SK-N-SH (cell line): Measurements from ENCODE around the gene CPED1. TPM values are rescaled to one million over a fixed set of nuclear protein-coding genes. Genes with fewer than 3 reads are reported as not detected.
A peak's percentile ranks its signal among the peaks of the same experiment; 100 is the strongest.

Experiments
- CTCF ChIA-PET: fragments of 300-600, 350-600 bp; formaldehyde crosslinking; extraction: SDS; loops from one replicate; lab custom pipeline; 2021; lab: Yijun Ruan, JAX
- POLR2A ChIA-PET: fragments of 350-600 bp; sonication (Branson Sonifier 250); formaldehyde crosslinking; extraction: SDS; loops from one replicate; lab custom pipeline; 2020; ENCODE audit warnings: antibody characterized with exemption, inconsistent platforms; lab: Yijun Ruan, JAX
- DNase-seq: peaks from one replicate; pipeline ENCODE4 v3.0.0; 2012
- H2AFZ ChIP-seq: fragments of 200-600 bp; sonication (generic); 2 replicates; pipeline ENCODE4 v1.8.1; 2016; ENCODE audit warnings: antibody characterized with exemption, mild to moderate bottlenecking, low read depth
- H3F3A ChIP-seq: fragments of 200-600 bp; sonication (generic); replicated peaks from 2 replicates; pipeline ENCODE3; 2016; ENCODE audit warnings: antibody characterized with exemption, mild to moderate bottlenecking; ENCODE audit not compliant: insufficient read depth
- H3K27ac ChIP-seq, 2 experiments: fragments of 200-500 bp in 1 of 2; fragments of 200-600 bp in 1 of 2; sonication (Bioruptor generic) in 1 of 2; sonication (generic), shearing (Covaris generic) in 1 of 2; 2 replicates each; pipeline versions ENCODE4 v1.5.1 to v1.6.1; 2014 to 2016; ENCODE audit warnings: low read depth in 2 of 2, inconsistent platforms in 1 of 2, low read length in 1 of 2, mild to moderate bottlenecking in 1 of 2, mixed read lengths in 1 of 2
- H3K27me3 ChIP-seq: fragments of 200-600 bp; sonication (generic), shearing (Covaris generic); 2 replicates; pipeline ENCODE4 v1.6.1; 2016; ENCODE audit warnings: mixed run types; ENCODE audit not compliant: insufficient read depth
- H3K36me3 ChIP-seq, 2 experiments: fragments of 200-500 bp in 1 of 2; fragments of 200-600 bp in 1 of 2; sonication (Bioruptor generic) in 1 of 2; sonication (generic) in 1 of 2; replicated peaks in 1 of 2; 2 replicates each; pipeline versions ENCODE3 to v1.5.1; 2014 to 2016; ENCODE audit warnings: low read length in 1 of 2, mild to moderate bottlenecking in 1 of 2; ENCODE audit not compliant: insufficient read depth in 2 of 2, control insufficient read depth in 1 of 2
- H3K4me1 ChIP-seq, 2 experiments: fragments of 200-500 bp in 1 of 2; fragments of 200-600 bp in 1 of 2; sonication (Bioruptor generic) in 1 of 2; sonication (generic), shearing (Covaris generic) in 1 of 2; 2 replicates each; pipeline versions ENCODE4 v1.5.1 to v1.6.1; 2014 to 2016; ENCODE audit warnings: low read depth in 1 of 2, low read length in 1 of 2, mixed run types in 1 of 2; ENCODE audit not compliant: insufficient read depth in 2 of 2, control insufficient read depth in 1 of 2
- H3K4me2 ChIP-seq: fragments of 200-600 bp; sonication (generic), shearing (Covaris generic); 2 replicates; pipeline ENCODE4 v1.6.1; 2017; ENCODE audit warnings: mixed run types
- H3K4me3 ChIP-seq, 2 experiments: fragments of 200-500 bp in 1 of 2; fragments of 200-600 bp in 1 of 2; sonication (Bioruptor generic) in 1 of 2; sonication (generic), shearing (Covaris generic) in 1 of 2; 2 replicates each; pipeline versions ENCODE4 v1.5.1 to v1.8.1; 2014 to 2016; ENCODE audit warnings: low read depth in 2 of 2, inconsistent platforms in 1 of 2, low read length in 1 of 2, mild to moderate bottlenecking in 1 of 2, mixed read lengths in 1 of 2, moderate library complexity in 1 of 2
- H3K79me2 ChIP-seq: fragments of 200-600 bp; sonication (generic); 2 replicates; pipeline ENCODE4 v1.8.1; 2017; ENCODE audit warnings: mild to moderate bottlenecking; ENCODE audit not compliant: insufficient read depth
- H3K9ac ChIP-seq: fragments of 200-600 bp; sonication (generic); 2 replicates; pipeline ENCODE4 v1.6.1; 2017; ENCODE audit warnings: mixed run types
- H3K9me2 ChIP-seq: fragments of 200-600 bp; sonication (generic); 2 replicates; pipeline ENCODE4 v1.6.1; 2017; ENCODE audit warnings: mixed run types
- H3K9me3 ChIP-seq: fragments of 200-600 bp; sonication (generic); 2 replicates; pipeline ENCODE4 v1.6.1; 2017; ENCODE audit warnings: mixed run types, mild to moderate bottlenecking, moderate library complexity
- H4K20me1 ChIP-seq: fragments of 200-600 bp; sonication (generic); 2 replicates; pipeline ENCODE4 v1.6.1; 2017; ENCODE audit warnings: mild to moderate bottlenecking, mixed run types; ENCODE audit not compliant: insufficient read depth
- CHD2 ChIP-seq: fragments of 150-350 bp; IDR thresholded peaks from 2 replicates; pipeline ENCODE4 v1.6.1; 2018; ENCODE audit warnings: low read length; ENCODE audit not compliant: partially characterized antibody
- CTCF ChIP-seq: fragments of 200-600 bp; sonication (generic); IDR thresholded peaks from 2 replicates; pipeline ENCODE4 v1.6.1; 2017; ENCODE audit warnings: antibody characterized with exemption, mild to moderate bottlenecking, moderate library complexity
- EZH2phosphoT487 ChIP-seq: fragments of 200-600 bp; sonication (generic); IDR thresholded peaks from 2 replicates; pipeline ENCODE4 v1.6.1; 2017; ENCODE audit warnings: low read depth, mixed run types, mild to moderate bottlenecking, antibody characterized with exemption, moderate library complexity, borderline replicate concordance
- FOSL2 ChIP-seq: IDR thresholded peaks from 2 replicates; pipeline ENCODE4 v1.4.0; 2012; ENCODE audit warnings: low read depth, mild to moderate bottlenecking, moderate library complexity, borderline replicate concordance
- FOXM1 ChIP-seq: IDR thresholded peaks from 2 replicates; pipeline ENCODE4 v1.4.0; 2012; ENCODE audit warnings: low read depth, mild to moderate bottlenecking
- GATA2 ChIP-seq: sonication (generic); formaldehyde crosslinking; IDR thresholded peaks from 2 replicates; pipeline ENCODE4 v1.5.0; 2020; ENCODE audit warnings: mild to moderate bottlenecking, missing genetic modification reagents
- MEF2A ChIP-seq: IDR thresholded peaks from 2 replicates; pipeline ENCODE4 v1.4.0; 2012; ENCODE audit warnings: low read depth, borderline replicate concordance
- NRF1 ChIP-seq: IDR thresholded peaks from 2 replicates; pipeline ENCODE4 v1.6.1; 2012; ENCODE audit warnings: low read depth, mild to moderate bottlenecking, low read length
- PBX3 ChIP-seq: IDR thresholded peaks from 2 replicates; pipeline ENCODE4; 2012
- RAD21 ChIP-seq: IDR thresholded peaks from 2 replicates; pipeline ENCODE4 v1.6.1; 2012; ENCODE audit warnings: mild to moderate bottlenecking, low read length
- RCOR1 ChIP-seq: fragments of 150-350 bp; IDR thresholded peaks from 2 replicates; pipeline ENCODE4 v1.6.1; 2017; ENCODE audit warnings: antibody characterized with exemption, low read length
- SMC3 ChIP-seq: IDR thresholded peaks from 2 replicates; pipeline ENCODE4 v1.6.1; 2012; ENCODE audit warnings: low read depth, low read length, improper control_type of control experiment
- TAF1 ChIP-seq: IDR thresholded peaks from 2 replicates; pipeline ENCODE4 v1.6.1; 2012; ENCODE audit warnings: low read depth, mild to moderate bottlenecking, low read length, moderate library complexity, borderline replicate concordance
- TCF12 ChIP-seq: IDR thresholded peaks from 2 replicates; pipeline ENCODE4 v1.4.0; 2012
- TEAD4 ChIP-seq: IDR thresholded peaks from 2 replicates; pipeline ENCODE4 v1.4.0; 2012; ENCODE audit warnings: mild to moderate bottlenecking, borderline replicate concordance; ENCODE audit not compliant: insufficient read depth
- USF1 ChIP-seq: IDR thresholded peaks from 2 replicates; pipeline ENCODE4 v1.4.0; 2012; ENCODE audit warnings: low read depth, borderline replicate concordance
- ZBTB33 ChIP-seq: IDR thresholded peaks from 2 replicates; pipeline ENCODE4 v1.4.0; 2012; ENCODE audit warnings: low read depth, borderline replicate concordance
- WGBS: methylation state at CpG from one replicate; pipeline ENCODE4 v1.1.6; 2017; ENCODE audit warnings: low lambda C conversion rate; 5-methylcytosine and 5-hydroxymethylcytosine counted together
- polyA plus RNA-seq, 3 experiments: library from polyadenylated mRNA; depleted of rRNA; stranded (reverse); fragments of >200 nt; gene quantifications; 2 replicates each; pipeline ENCODE4 v1.2.3, GENCODE V29; 2012

CPED1 gene
- polyA plus RNA-seq, 1 of the 3 experiments (the other 2 are of a cell fraction), result 4.4 TPM

- no peak overlapping the region for H3K4me2 ChIP-seq
- H3K4me1 ChIP-seq, result no peaks in the 10 kb centered on the region; a peak in 1 of 4 replicates
- H3K79me2 ChIP-seq, result no peaks in the 10 kb centered on the region
- no peak overlapping the region for H2AFZ ChIP-seq
- no peaks in the 10 kb centered on the region for H4K20me1 ChIP-seq
- H3K9me3 ChIP-seq, result no peaks in the 10 kb centered on the region
- ChIA-PET CTCF (interaction anchor here (0.7 to 1.5 kb wide), 17 partner anchors 9 to 868 kb away, joined by 3 to 9 read pairs (median 4); partner anchors contain the start of gene FAM3C), POLR2A (no interaction called here)
- H3K36me3 ChIP-seq, result no peaks in the 10 kb centered on the region
- H3K27ac ChIP-seq, result no peak overlapping the region
- no peaks in the 10 kb centered on the region for H3K9me2 ChIP-seq
- H3K27me3 ChIP-seq, result no peaks in the 10 kb centered on the region
- TF ChIP-seq EZH2phosphoT487, result no peak
- no peak for TF ChIP-seq NRF1
- no peak for TF ChIP-seq FOSL2
- TF ChIP-seq MEF2A, result no peak
- no peak for TF ChIP-seq TCF12
- no peak for TF ChIP-seq TAF1
- TF ChIP-seq RAD21, result no peak
- no peak for TF ChIP-seq FOXM1
- TF ChIP-seq CHD2, result no peak
- no peak for TF ChIP-seq USF1
- DNase-seq, result no peak
- 94% methylated on average over 1 of the region's 1 CpG for WGBS
- no peak overlapping the region for H3K9ac ChIP-seq
- H3K4me3 ChIP-seq, result no peak overlapping the region
- no peaks in the 10 kb centered on the region for H3F3A ChIP-seq
Observed at GRCh38 chr7:121126201-121126600, 137.7 kb downstream of the CPED1 start.

GRCh38 chr7:121126801-121127534, 138.5 kb downstream of the CPED1 start:
- no peak overlapping the region for H3K27ac ChIP-seq
- H3F3A ChIP-seq, result no peaks in the 10 kb centered on the region
- no peaks in the 10 kb centered on the region for H3K79me2 ChIP-seq
- WGBS, result 27% methylated on average over 3 of the region's 3 CpGs
- H3K9me2 ChIP-seq, result no peaks in the 10 kb centered on the region
- no peaks in the 10 kb centered on the region for H4K20me1 ChIP-seq
- CTCF ChIA-PET, result interaction anchor here (0.7 to 1.5 kb wide), 18 partner anchors 8 to 867 kb away, joined by 3 to 9 read pairs (median 4); partner anchors contain the start of gene FAM3C
- H3K9ac ChIP-seq, result no peak overlapping the region
- POLR2A ChIA-PET, result no interaction called here
- no peaks in the 10 kb centered on the region for H3K27me3 ChIP-seq
- no peaks in the 10 kb centered on the region for H3K36me3 ChIP-seq
- no peak for TF ChIP-seq RCOR1
- peak; percentile 75 for TF ChIP-seq RAD21
- no peak for TF ChIP-seq GATA2
- TF ChIP-seq MEF2A, result no peak
- TF ChIP-seq ZBTB33, result no peak
- peak; percentile 62 for TF ChIP-seq CTCF
- TF ChIP-seq NRF1, result no peak
- TF ChIP-seq TEAD4, result no peak
- TF ChIP-seq SMC3, result peak; percentile 52
- peak; percentile 26; the same call in 1 of the 2 replicates for TF ChIP-seq PBX3
- H3K4me3 ChIP-seq, result no peak overlapping the region
- no peak overlapping the region for H3K4me2 ChIP-seq
- H3K4me1 ChIP-seq, result no peaks in the 10 kb centered on the region; a peak in 1 of 4 replicates
- peak; percentile 4 for DNase-seq
- no peak overlapping the region for H2AFZ ChIP-seq
- H3K9me3 ChIP-seq, result no peaks in the 10 kb centered on the region
